K562 (cell line): ENCODE results near the gene CARD14. TPM values are rescaled to one million over a fixed set of nuclear protein-coding genes. Genes with fewer than 3 reads are reported as not detected.

Experiments
- CTCFL ChIP-seq: IDR thresholded peaks from 2 replicates; pipeline ENCODE4 v1.6.1; 2011; ENCODE audit warnings: borderline replicate concordance, low read depth, mild to moderate bottlenecking, moderate library complexity, low read length; ENCODE audit not compliant: insufficient read depth, poor library complexity, severe bottlenecking
- ERF ChIP-seq: fragments of 450-650 bp; formaldehyde crosslinking; IDR thresholded peaks from 2 replicates; pipeline ENCODE4 v1.4.0; 2020; ENCODE audit warnings: mild to moderate bottlenecking, mixed read lengths
- GATAD2B ChIP-seq: fragments of 450-650 bp; IDR thresholded peaks from 2 replicates; pipeline ENCODE4 v1.6.1; 2017; ENCODE audit warnings: mild to moderate bottlenecking, borderline replicate concordance
- HINFP ChIP-seq: fragments of 450-650 bp; conservative IDR thresholded peaks from 2 replicates; pipeline ENCODE4 v1.6.1; 2016; ENCODE audit warnings: missing genetic modification characterization, low read depth, mild to moderate bottlenecking, control low read depth, missing compliant biosample characterization
- HMG20A ChIP-seq: fragments of 450-650 bp; formaldehyde crosslinking; conservative IDR thresholded peaks from 2 replicates; pipeline ENCODE4 v1.4.0; 2020; ENCODE audit warnings: mild to moderate bottlenecking, mixed read lengths
- HNRNPUL1 ChIP-seq: fragments of 200-400 bp; formaldehyde crosslinking; IDR thresholded peaks from 2 replicates; pipeline ENCODE4 v1.6.1; 2017; ENCODE audit warnings: low read length
- POLR2G ChIP-seq: fragments of 200-400 bp; formaldehyde crosslinking; IDR thresholded peaks from 2 replicates; pipeline ENCODE4 v1.6.1; 2017; ENCODE audit warnings: low read depth, mild to moderate bottlenecking, antibody characterized with exemption, low read length, moderate library complexity
- PURB ChIP-seq: sonication (generic); formaldehyde crosslinking; IDR thresholded peaks from 2 replicates; pipeline ENCODE4 v1.9.0; 2021; ENCODE audit warnings: low read depth, mild to moderate bottlenecking, missing genetic modification reagents
- RBM22 ChIP-seq: fragments of 200-400 bp; formaldehyde crosslinking; IDR thresholded peaks from 2 replicates; pipeline ENCODE4 v1.6.1; 2018; ENCODE audit warnings: low read length, low read depth; ENCODE audit not compliant: poor library complexity, severe bottlenecking
- SPI1 ChIP-seq: IDR thresholded peaks from 2 replicates; pipeline ENCODE4 v1.6.1; 2011; ENCODE audit warnings: low read depth, low read length, control low read depth, borderline replicate concordance
- TBP ChIP-seq: optimal IDR thresholded peaks from 2 replicates; pipeline ENCODE3; 2011; ENCODE audit warnings: low read depth, low read length, improper control_type of control experiment
- ZBTB40 ChIP-seq, 2 experiments: fragments of 450-650 bp in 1 of 2; sonication (generic) in 1 of 2; formaldehyde crosslinking in 1 of 2; IDR thresholded peaks; 2 replicates each; pipeline versions ENCODE4 v1.7.1 to v1.9.0; 2016 to 2022; ENCODE audit warnings: inconsistent platforms in 1 of 2, mild to moderate bottlenecking in 1 of 2, missing genetic modification reagents in 1 of 2
- ZNF253 ChIP-seq: fragments of 250-450 bp; sonication (Bioruptor Pico); conservative IDR thresholded peaks from 2 replicates; pipeline ENCODE4 v1.6.1; 2021; ENCODE audit warnings: mild to moderate bottlenecking
- ZNF668 ChIP-seq: fragments of 250-450 bp; sonication (Bioruptor Pico); IDR thresholded peaks from 2 replicates; pipeline ENCODE4 v1.8.0; 2022; ENCODE audit warnings: mild to moderate bottlenecking, inconsistent platforms
- polyA plus RNA-seq, 8 experiments: library from polyadenylated mRNA; depleted of rRNA in 4 of 8; stranded (reverse) in 5 of 8; unstranded in 3 of 8; fragments of >200 nt; fragmentation: Nextera tagmentation in 2 of 8; fragmentation: Illumina TruSeq in 1 of 8; extraction: Ambion mirVana in 2 of 8; extraction: Trizol in 1 of 8; gene quantifications; 2 replicates each; pipeline versions ENCODE4 v1.2.1 to v1.2.3, GENCODE V29; 2011 to 2014; ENCODE audit warnings: inconsistent platforms in 1 of 8, missing spikeins in 1 of 8
- total RNA-seq, 7 experiments: library from RNA; depleted of rRNA in 6 of 7; stranded (reverse); fragments of >200 nt in 6 of 7; fragmentation: Illumina TruSeq in 2 of 7; extraction: Trizol in 2 of 7; gene quantifications; 2 replicates each; pipeline versions ENCODE4 v1.2.1 to v1.2.3, GENCODE V29; 2011 to 2021; ENCODE audit warnings: low replicate concordance in 1 of 7

CARD14 gene
- total and polyA plus RNA-seq, 9 of the 15 experiments (the other 6 are each of a cell fraction or from before 2014, with no cell fraction given): not detected

- no peak for TF ChIP-seq ZBTB40 (IDR thresholded peaks at IDR 0.05)
- no peak for TF ChIP-seq ZBTB40 (CRISPR knock-in tag; IDR thresholded peaks at IDR 0.05)
- TF ChIP-seq ERF (CRISPR knock-in tag): 0 out of 2 replicates have a peak, but pooled peaks have one; percentile 39
- TF ChIP-seq RBM22: no peak
- TF ChIP-seq PURB (CRISPR knock-in tag): no peak
- no peak for TF ChIP-seq ZNF668
- TF ChIP-seq POLR2G: peak; percentile 100
- peak; percentile 60; the same call in 1 of the 2 replicates for TF ChIP-seq HINFP
- TF ChIP-seq ZNF253 (CRISPR knock-in tag): no peak
- no peak for TF ChIP-seq CTCFL
- peak; percentile 70 for TF ChIP-seq SPI1
- TF ChIP-seq TBP: peak; percentile 95
- no peak for TF ChIP-seq HNRNPUL1
- TF ChIP-seq HMG20A (CRISPR knock-in tag): no peak
- no peak for TF ChIP-seq GATAD2B
These were observed 22.6 kb upstream of the CARD14 start, which contains the start of gene EIF4A3 (continued) for GRCh38 chr17:80147035-80147822.
